ENCODE measurements around the gene KRTAP10-1.
"Not testable (repeated sequence)": the region's sequence is repeated elsewhere in the genome, so short reads cannot be mapped to it uniquely, and the experiment has no call there.

Gene KRTAP10-1

GRCh38 chr21:44579056-44579832 is 39.2 kb upstream of the KRTAP10-1 start:
- no peak overlapping the region for H3K4me3 ChIP-seq
- TF ChIP-seq Cebpa-rat (IDR thresholded peaks at IDR 0.05), result no peak
- no peak overlapping the region for H3K4me2 ChIP-seq
- H3K27ac ChIP-seq, result no peak overlapping the region
- peaks cover 0 to 12% (median 2%) of the 10 kb centered on the region in 10 experiments; a peak in 7 of 20 replicates for H3K4me1 ChIP-seq
- H4K20me1 ChIP-seq, result no peaks in the 10 kb centered on the region
- no peak overlapping the region for H3K9ac ChIP-seq
- H3K36me3 ChIP-seq, result 0 out of 22 replicates have a peak, but pooled peaks cover 0 to 5% (median 0%) of the 10 kb centered on the region in 11 experiments
- H3K9me3 ChIP-seq (replicated peaks in 1 of 11), result peaks cover 60 to 69% (median 67%) of the 10 kb centered on the region in 11 experiments
- no peaks in the 10 kb centered on the region for H3K27me3 ChIP-seq

- H3K27ac ChIP-seq, result no peak overlapping the region
- no peak overlapping the region for H3K9ac ChIP-seq
- H3K9me3 ChIP-seq (replicated peaks in 1 of 11), result peaks cover 60 to 69% (median 67%) of the 10 kb centered on the region in 11 experiments
- H3K4me2 ChIP-seq, result no peak overlapping the region
- 0 out of 22 replicates have a peak, but pooled peaks cover 0 to 5% (median 0%) of the 10 kb centered on the region in 11 experiments for H3K36me3 ChIP-seq
- peaks cover 0 to 12% (median 2%) of the 10 kb centered on the region in 10 experiments; a peak in 7 of 20 replicates for H3K4me1 ChIP-seq
- H3K4me3 ChIP-seq, result no peak overlapping the region
- H4K20me1 ChIP-seq, result no peaks in the 10 kb centered on the region
- no peaks in the 10 kb centered on the region for H3K27me3 ChIP-seq
- TF ChIP-seq Cebpa-rat (IDR thresholded peaks at IDR 0.05), result no peak
Measured at GRCh38 chr21:44578371-44579055, 38.5 kb upstream of the KRTAP10-1 start.

- Histone ChIP-seq H3K9ac (no peak overlapping the region), H3K4me1 (no peaks in the 10 kb centered on the region), H4K20me1 (no peaks in the 10 kb centered on the region), H3K36me3 (0 out of 22 replicates have a peak, but pooled peaks cover 0 to 5% (median 0%) of the 10 kb centered on the region in 11 experiments), H3K4me3 (no peak overlapping the region), H3K9me3 (replicated peaks in 1 of 11) (peaks cover 55 to 65% (median 59%) of the 10 kb centered on the region in 11 experiments), H3K27me3 (no peaks in the 10 kb centered on the region), H3K27ac (no peak overlapping the region), H3K4me2 (no peak overlapping the region)
- TF ChIP-seq Cebpa-rat (IDR thresholded peaks at IDR 0.05), result no peak
Measured at GRCh38 chr21:44576025-44576420, 36.0 kb upstream of the KRTAP10-1 start.

- no peak overlapping the region for H3K27ac ChIP-seq
Measured at GRCh38 chr21:44575307-44576024, 35.5 kb upstream of the KRTAP10-1 start.

GRCh38 chr21:44574457-44575306 is 34.7 kb upstream of the KRTAP10-1 start:
- Histone ChIP-seq H3K9me3 (replicated peaks in 1 of 11) (peaks cover 47 to 60% (median 51%) of the 10 kb centered on the region in 11 experiments), H4K20me1 (no peaks in the 10 kb centered on the region), H3K4me3 (no peak overlapping the region), H3K27me3 (no peaks in the 10 kb centered on the region), H3K4me2 (no peak overlapping the region), H3K4me1 (no peaks in the 10 kb centered on the region), H3K9ac (no peak overlapping the region), H3K36me3 (0 out of 22 replicates have a peak, but pooled peaks cover 0 to 5% (median 0%) of the 10 kb centered on the region in 11 experiments), H3K27ac (no peak overlapping the region)
- no peak for TF ChIP-seq Cebpa-rat (IDR thresholded peaks at IDR 0.05)

More at GRCh38 chr21:44575307-44576024, 35.5 kb upstream of the KRTAP10-1 start:
- H3K4me2 ChIP-seq, result no peak overlapping the region
- H3K4me1 ChIP-seq, result no peaks in the 10 kb centered on the region
- no peak for TF ChIP-seq Cebpa-rat (IDR thresholded peaks at IDR 0.05)
- H3K9ac ChIP-seq, result no peak overlapping the region
- H4K20me1 ChIP-seq, result no peaks in the 10 kb centered on the region
- no peak overlapping the region for H3K4me3 ChIP-seq
- H3K9me3 ChIP-seq (replicated peaks in 1 of 11), result peaks cover 54 to 65% (median 58%) of the 10 kb centered on the region in 11 experiments
- 0 out of 22 replicates have a peak, but pooled peaks cover 0 to 5% (median 0%) of the 10 kb centered on the region in 11 experiments for H3K36me3 ChIP-seq
- H3K27me3 ChIP-seq, result no peaks in the 10 kb centered on the region

- H3K4me3 ChIP-seq, H3K36me3 ChIP-seq, H3K4me2 ChIP-seq, H3K9ac ChIP-seq, H3K27ac ChIP-seq, H4K20me1 ChIP-seq, H3K4me1 ChIP-seq, H3K27me3 ChIP-seq: not testable (repeated sequence)
- peaks cover 38 to 52% (median 45%) of the 10 kb centered on the region in 11 experiments for H3K9me3 ChIP-seq (replicated peaks in 1 of 11)
Measured at GRCh38 chr21:44573630-44574456, 33.8 kb upstream of the KRTAP10-1 start, which contains the start of gene KRTAP10-4. Gene KRTAP10-4 (plus strand): TSS chr21:44573729. CDS start chr21:44573759, 30 bp downstream.

- no peak overlapping the region for H3K4me2 ChIP-seq
- no peak for TF ChIP-seq Cebpa-rat (IDR thresholded peaks at IDR 0.05)
- H4K20me1 ChIP-seq, result no peaks in the 10 kb centered on the region
- H3K27me3 ChIP-seq, result no peaks in the 10 kb centered on the region
- no peak overlapping the region for H3K4me3 ChIP-seq
- H3K9me3 ChIP-seq (replicated peaks in 1 of 11), result peaks cover 30 to 44% (median 37%) of the 10 kb centered on the region in 11 experiments
- peaks cover 0 to 5% (median 0%) of the 10 kb centered on the region in 10 experiments; a peak in 2 of 20 replicates for H3K4me1 ChIP-seq
- H3K9ac ChIP-seq, result no peak overlapping the region
- 0 out of 22 replicates have a peak, but pooled peaks cover 0 to 5% (median 0%) of the 10 kb centered on the region in 11 experiments for H3K36me3 ChIP-seq
- H3K27ac ChIP-seq, result no peak overlapping the region
Measured at GRCh38 chr21:44572959-44573583, 33.1 kb upstream of the KRTAP10-1 start.

All from BLaER1 treated with 17β-estradiol and CSF1 and Interleukin-3, amounts not matched to agents 10 nM and 100 nM (cell line).